H1 (cell line): ENCODE results near the gene TFDP1. TPM values are rescaled to one million over a fixed set of nuclear protein-coding genes. Genes with fewer than 3 reads are reported as not detected.

ENCODE experiments used
- CTCF ChIA-PET: fragments of 300-600 bp; sonication (Branson Sonifier 250); formaldehyde crosslinking; loops from one replicate; lab custom pipeline; 2021; ENCODE audit not compliant: partially characterized antibody; lab: Charles Lee
- POLR2A ChIA-PET: fragments of 300-600 bp; sonication (Branson Sonifier 250); formaldehyde crosslinking; loops from one replicate; lab custom pipeline; 2021; ENCODE audit warnings: inconsistent platforms; ENCODE audit not compliant: partially characterized antibody; lab: Charles Lee
- DNase-seq, 2 experiments: peaks; one replicate each; pipeline versions ENCODE4 v3.0.0 to v3.0.0-alpha.2; 2010 to 2022; ENCODE audit warnings: low spot score in 2 of 2, low read depth in 1 of 2, mixed read lengths in 1 of 2
- FAIRE-seq: peaks from 2 replicates; lab custom pipeline; 2011; peaks lifted over from hg19 to GRCh38; lab: Jason Lieb, UNC
- H2AFZ ChIP-seq: 2 replicates; pipeline ENCODE4 v1.8.1; 2012; ENCODE audit warnings: low read length, inconsistent platforms
- H2AK5ac ChIP-seq: 2 replicates; pipeline ENCODE4 v1.6.1; 2013; ENCODE audit warnings: low read depth, low read length
- H2BK120ac ChIP-seq: replicated peaks from 2 replicates; pipeline ENCODE3; 2013; ENCODE audit warnings: low read depth, low read length, inconsistent platforms
- H2BK12ac ChIP-seq: 2 replicates; pipeline ENCODE4 v1.6.1; 2013; ENCODE audit warnings: low read depth, low read length
- H2BK15ac ChIP-seq: 2 replicates; pipeline ENCODE4 v1.6.1; 2013; ENCODE audit warnings: low read length
- H2BK20ac ChIP-seq: 2 replicates; pipeline ENCODE4 v1.6.1; 2013; ENCODE audit warnings: low read length
- H2BK5ac ChIP-seq: 2 replicates; pipeline ENCODE4 v1.6.1; 2013; ENCODE audit warnings: low read depth, low read length
- H3K14ac ChIP-seq: 2 replicates; pipeline ENCODE4 v1.6.1; 2013; ENCODE audit warnings: inconsistent platforms; ENCODE audit not compliant: insufficient read length
- H3K18ac ChIP-seq: 2 replicates; pipeline ENCODE4 v1.6.1; 2013; ENCODE audit warnings: low read length; ENCODE audit errors: extremely low read depth
- H3K23ac ChIP-seq: 2 replicates; pipeline ENCODE4 v1.6.1; 2013; ENCODE audit warnings: inconsistent platforms; ENCODE audit not compliant: insufficient read length
- H3K23me2 ChIP-seq: 2 replicates; pipeline ENCODE4 v1.6.1; 2013; ENCODE audit warnings: low read depth, low read length
- H3K27ac ChIP-seq: 2 replicates; pipeline ENCODE4 v1.6.1; 2011; ENCODE audit warnings: low read depth, low read length, inconsistent platforms
- H3K27me3 ChIP-seq, 4 experiments: replicated peaks in 1 of 4; 1 replicate in 1 of 4; 2 replicates in 3 of 4; pipeline versions ENCODE4 v1.6.1 to v1.8.1; 2011 to 2013; ENCODE audit warnings: low read length in 3 of 4, mild to moderate bottlenecking in 3 of 4, inconsistent platforms in 2 of 4, mixed read lengths in 2 of 4, moderate library complexity in 1 of 4; ENCODE audit not compliant: control insufficient read depth in 3 of 4, insufficient read depth in 3 of 4; ENCODE audit errors: extremely low read depth in 1 of 4
- H3K36me3 ChIP-seq, 4 experiments: 2 replicates each; pipeline versions ENCODE4 v1.6.1 to v1.8.1; 2011 to 2013; ENCODE audit warnings: mild to moderate bottlenecking in 4 of 4, low read length in 3 of 4, moderate library complexity in 2 of 4, control low read depth in 1 of 4, inconsistent platforms in 1 of 4; ENCODE audit not compliant: insufficient read depth in 4 of 4, control insufficient read depth in 2 of 4
- H3K4ac ChIP-seq: replicated peaks from 2 replicates; pipeline ENCODE3; 2013; ENCODE audit warnings: low read length, low read depth, mixed read lengths, inconsistent platforms; ENCODE audit not compliant: insufficient read length
- H3K4me1 ChIP-seq, 4 experiments: replicated peaks in 1 of 4; 1 replicate in 1 of 4; 2 replicates in 3 of 4; pipeline versions ENCODE4 v1.6.1 to v1.8.1; 2011 to 2013; ENCODE audit warnings: low read length in 3 of 4, inconsistent platforms in 2 of 4, mixed read lengths in 1 of 4; ENCODE audit not compliant: insufficient read depth in 4 of 4, control insufficient read depth in 3 of 4
- H3K4me2 ChIP-seq, 2 experiments: 2 replicates each; pipeline versions ENCODE4 v1.6.1 to v1.8.1; 2011 to 2013; ENCODE audit warnings: low read depth in 2 of 2, low read length in 2 of 2, control low read depth in 1 of 2, inconsistent platforms in 1 of 2, mild to moderate bottlenecking in 1 of 2; ENCODE audit not compliant: insufficient read depth in 1 of 2
- H3K4me3 ChIP-seq, 4 experiments: fragments of 200-600, 300-600 bp in 1 of 4; sonication (generic), shearing (Covaris generic), sonication (Bioruptor Twin) in 1 of 4; 2 replicates each; pipeline versions ENCODE4 v1.5.1 to v1.8.1; 2011 to 2016; ENCODE audit warnings: low read length in 4 of 4, low read depth in 3 of 4, control low read depth in 2 of 4, inconsistent platforms in 2 of 4, mild to moderate bottlenecking in 2 of 4, mixed read lengths in 1 of 4, moderate library complexity in 1 of 4; ENCODE audit not compliant: insufficient read depth in 2 of 4; ENCODE audit errors: extremely low read depth in 1 of 4
- H3K56ac ChIP-seq: replicated peaks from 2 replicates; pipeline ENCODE3; 2013; ENCODE audit warnings: low read depth, mild to moderate bottlenecking, mixed read lengths, low read length, inconsistent platforms; ENCODE audit not compliant: insufficient read length
- H3K79me1 ChIP-seq: 2 replicates; pipeline ENCODE4 v1.6.1; 2013; ENCODE audit warnings: low read depth, low read length, control low read depth
- H3K79me2 ChIP-seq, 2 experiments: 2 replicates each; pipeline versions ENCODE4 v1.6.1 to v1.8.1; 2012 to 2013; ENCODE audit warnings: low read length in 2 of 2, mild to moderate bottlenecking in 2 of 2, inconsistent platforms in 1 of 2; ENCODE audit not compliant: insufficient read depth in 2 of 2, control insufficient read depth in 1 of 2
- H3K9ac ChIP-seq, 4 experiments: replicated peaks in 1 of 4; 1 replicate in 1 of 4; 2 replicates in 3 of 4; pipeline versions ENCODE4 v1.6.1 to v1.8.1; 2011 to 2013; ENCODE audit warnings: low read depth in 3 of 4, low read length in 3 of 4, control low read depth in 2 of 4, mild to moderate bottlenecking in 2 of 4, moderate library complexity in 2 of 4, inconsistent platforms in 1 of 4; ENCODE audit errors: extremely low read depth in 1 of 4
- H3K9me3 ChIP-seq, 2 experiments: 2 replicates each; pipeline versions ENCODE4 v1.6.1 to v1.8.1; 2012 to 2013; ENCODE audit warnings: mild to moderate bottlenecking in 2 of 2, moderate library complexity in 2 of 2, control low read depth in 1 of 2, inconsistent platforms in 1 of 2, low read depth in 1 of 2, low read length in 1 of 2, mixed read lengths in 1 of 2; ENCODE audit not compliant: insufficient read depth in 2 of 2
- H4K20me1 ChIP-seq, 2 experiments: replicated peaks in 1 of 2; 2 replicates each; pipeline versions ENCODE3 to v1.8.1; 2011 to 2013; ENCODE audit warnings: inconsistent platforms in 2 of 2, low read length in 2 of 2, mild to moderate bottlenecking in 1 of 2; ENCODE audit not compliant: insufficient read depth in 2 of 2, control insufficient read depth in 1 of 2
- H4K5ac ChIP-seq: 2 replicates; pipeline ENCODE4 v1.6.1; 2013; ENCODE audit warnings: low read length, low read depth, mixed read lengths, inconsistent platforms; ENCODE audit not compliant: insufficient read length
- H4K8ac ChIP-seq: 2 replicates; pipeline ENCODE4 v1.8.0; 2013; ENCODE audit warnings: mild to moderate bottlenecking, moderate library complexity, low read length, inconsistent platforms; ENCODE audit not compliant: insufficient read depth; ENCODE audit errors: extremely low read depth
- H4K91ac ChIP-seq: replicated peaks from 2 replicates; pipeline ENCODE3; 2013; ENCODE audit warnings: low read length, mixed read lengths, inconsistent platforms; ENCODE audit not compliant: insufficient read length
- ATF3 ChIP-seq: IDR thresholded peaks from 2 replicates; pipeline ENCODE4 v1.6.1; 2011; ENCODE audit warnings: low read depth, mild to moderate bottlenecking, low read length; ENCODE audit not compliant: insufficient read depth
- KDM1A ChIP-seq: fragments of 200-600, 300-600 bp; sonication (generic); IDR thresholded peaks from 2 replicates; pipeline ENCODE4 v1.7.1; 2016; ENCODE audit warnings: mild to moderate bottlenecking, low read length, borderline replicate concordance
- SUZ12 ChIP-seq: fragments of 200-600 bp; sonication (generic); IDR thresholded peaks from 2 replicates; pipeline ENCODE4 v1.6.1; 2012; ENCODE audit warnings: mild to moderate bottlenecking, inconsistent platforms, low read length, moderate library complexity, mixed read lengths
- WGBS, 2 experiments: shearing (Covaris generic) in 1 of 2; methylation state at CpG; one replicate each; pipeline versions ENCODE4 v1.1.6 to v1.1.7; 2013 to 2015; ENCODE audit warnings: low lambda C conversion rate in 2 of 2, mixed read lengths in 2 of 2, inconsistent platforms in 1 of 2, low coverage in 1 of 2, missing lambda C conversion rate in 1 of 2; ENCODE audit not compliant: insufficient replicate concordance in 2 of 2, insufficient coverage in 1 of 2, insufficient read length in 1 of 2; ENCODE audit errors: extremely low coverage in 1 of 2, missing lambda C conversion rate in 1 of 2; 5-methylcytosine and 5-hydroxymethylcytosine counted together
- polyA plus RNA-seq, 7 experiments: library from polyadenylated mRNA; depleted of rRNA in 3 of 7; stranded (reverse) in 5 of 7; unstranded in 2 of 7; fragments of >200 nt in 5 of 7; fragments of 200-250 nt in 2 of 7; gene quantifications; 1 replicate in 5 of 7; 2 replicates in 1 of 7; 4 replicates in 1 of 7; pipeline versions ENCODE4 v1.2.1 to v1.2.3, GENCODE V29; 2011 to 2013; ENCODE audit warnings: missing spikeins in 2 of 7, mixed read lengths in 2 of 7
- total RNA-seq: library from RNA; stranded (reverse); fragmentation: NEBNext Ultra II Directional; extraction: Animal tissue kit (Norgen Biotek cat#: 25700); gene quantifications from 2 replicates; pipeline ENCODE4 v1.2.1, GENCODE V29; 2021

Gene TFDP1
- total and polyA plus RNA-seq, 2 of the 8 experiments (the other 6 are each of a cell fraction or from before 2014, with no cell fraction given) = 43.6 to 81.9 TPM

- WGBS, 2 experiments = 90% methylated on average over 13 of the region's 13 CpGs; no CpG with 5 or more reads in 1 of the 2 experiments
- H3K23ac ChIP-seq = no peak overlapping the region
- no peaks in the 10 kb centered on the region for H3K36me3 ChIP-seq
- peaks cover 13 to 21% of the 10 kb centered on the region in 2 experiments for H3K9me3 ChIP-seq
- H4K8ac ChIP-seq = no peak overlapping the region
- no peak overlapping the region for H2BK12ac ChIP-seq
- FAIRE-seq (no peak), DNase-seq (no peak)
- H3K4ac ChIP-seq = no peak overlapping the region
- POLR2A ChIA-PET = no interaction called here
- H3K4me2 ChIP-seq = no peak overlapping the region
- no peaks in the 10 kb centered on the region for H3K27me3 ChIP-seq
- no peak overlapping the region for H2BK15ac ChIP-seq
- H2BK120ac ChIP-seq = no peak overlapping the region
- no peak overlapping the region for H3K4me3 ChIP-seq
- no peak overlapping the region for H2BK20ac ChIP-seq
- CTCF ChIA-PET = interaction anchor here (1.9 to 2.0 kb wide), 2 partner anchors 93 to 154 kb away, joined by 5 to 7 read pairs; no protein-coding TSS in a partner anchor
- H3K23me2 ChIP-seq = no peaks in the 10 kb centered on the region
- H4K20me1 ChIP-seq = no peaks in the 10 kb centered on the region
- H3K9ac ChIP-seq = no peak overlapping the region
- H4K91ac ChIP-seq = no peak overlapping the region
- H3K56ac ChIP-seq = no peak overlapping the region
- H3K27ac ChIP-seq = no peak overlapping the region
- no peak overlapping the region for H2AFZ ChIP-seq
- H3K4me1 ChIP-seq = no peaks in the 10 kb centered on the region
- H2BK5ac ChIP-seq = no peak overlapping the region
- H3K79me2 ChIP-seq = no peaks in the 10 kb centered on the region
- H2AK5ac ChIP-seq = 0 out of 2 replicates have a peak overlapping the region, but pooled peaks have one; percentile 28
- no peak overlapping the region for H3K18ac ChIP-seq
- no peak overlapping the region for H3K14ac ChIP-seq
- no peak for TF ChIP-seq SUZ12
- no peak for TF ChIP-seq ATF3
- no peak for TF ChIP-seq KDM1A
- H3K79me1 ChIP-seq = no peaks in the 10 kb centered on the region
- no peak overlapping the region for H4K5ac ChIP-seq
Measured at GRCh38 chr13:113648216-113648610, 63.7 kb downstream of the TFDP1 start.
